H1 (cell line): ENCODE data around the gene LCORL.

Source experiments
- CBX8 ChIP-seq: fragments of 300-800, 300-1000 bp; sonication (generic); IDR thresholded peaks from 2 replicates; pipeline ENCODE4 v1.7.1; 2016; ENCODE audit warnings: low read depth, low read length, borderline replicate concordance
- CEBPB ChIP-seq: IDR thresholded peaks from 2 replicates; pipeline ENCODE4 v1.6.1; 2012; ENCODE audit warnings: low read depth, low read length
- CHD7 ChIP-seq: fragments of 300-600 bp; sonication (generic); IDR thresholded peaks from 2 replicates; pipeline ENCODE4 v1.7.1; 2012; ENCODE audit warnings: low read length, moderate library complexity, mild to moderate bottlenecking, inconsistent platforms; ENCODE audit not compliant: insufficient replicate concordance
- E2F6 ChIP-seq: IDR thresholded peaks from 2 replicates; pipeline ENCODE4 v1.6.1; 2012; ENCODE audit warnings: inconsistent platforms
- EZH2 ChIP-seq: fragments of 200-600 bp; sonication (generic); IDR thresholded peaks from 2 replicates; pipeline ENCODE4 v1.7.1; 2012; ENCODE audit warnings: low read depth, mild to moderate bottlenecking, moderate library complexity, low read length, inconsistent platforms; ENCODE audit not compliant: severe bottlenecking
- FOSL1 ChIP-seq: IDR thresholded peaks from 2 replicates; pipeline ENCODE4 v1.6.1; 2011; ENCODE audit warnings: mild to moderate bottlenecking, low read depth, low read length, moderate library complexity; ENCODE audit not compliant: insufficient read depth
- HDAC2 ChIP-seq, 2 experiments: fragments of 300-600 bp in 1 of 2; sonication (generic) in 1 of 2; IDR thresholded peaks; 2 replicates each; pipeline ENCODE4 v1.6.1; 2011 to 2012; ENCODE audit warnings: low read depth in 2 of 2, low read length in 2 of 2, mild to moderate bottlenecking in 2 of 2, moderate library complexity in 2 of 2, borderline replicate concordance in 1 of 2, inconsistent platforms in 1 of 2
- NRF1 ChIP-seq: IDR thresholded peaks from 2 replicates; pipeline ENCODE4 v1.6.1; 2011; ENCODE audit warnings: mild to moderate bottlenecking, low read depth, low read length, improper control_type of control experiment
- POLR2A ChIP-seq, 2 experiments: IDR thresholded peaks; 1 replicate in 1 of 2; 2 replicates in 1 of 2; pipeline ENCODE4 v1.6.1; 2011; ENCODE audit warnings: low read depth in 2 of 2, low read length in 2 of 2, mild to moderate bottlenecking in 2 of 2; ENCODE audit errors: control extremely low read depth in 1 of 2
- RAD21 ChIP-seq, 2 experiments: IDR thresholded peaks in 1 of 2; conservative IDR thresholded peaks in 1 of 2; 2 replicates each; pipeline ENCODE4 v1.6.1; 2011; ENCODE audit warnings: low read depth in 2 of 2, low read length in 2 of 2, improper control_type of control experiment in 1 of 2, inconsistent platforms in 1 of 2, mild to moderate bottlenecking in 1 of 2, moderate library complexity in 1 of 2
- TAF1 ChIP-seq: IDR thresholded peaks from 2 replicates; pipeline ENCODE4 v1.6.1; 2011; ENCODE audit warnings: mild to moderate bottlenecking, low read depth, low read length
- YY1 ChIP-seq: IDR thresholded peaks from 2 replicates; pipeline ENCODE4 v1.6.1; 2011; ENCODE audit warnings: low read depth, mild to moderate bottlenecking, low read length
- TF ChIP-seq, protein P1 (sequence below), 3 experiments: IDR thresholded peaks; 1 replicate in 2 of 3; 2 replicates in 1 of 3; pipeline versions ENCODE4 v1.5.1 to v1.6.1; 2011; ENCODE audit warnings: low read length in 3 of 3, mild to moderate bottlenecking in 3 of 3, inconsistent platforms in 2 of 3, low read depth in 1 of 3, moderate library complexity in 1 of 3; ENCODE audit not compliant: insufficient read depth in 1 of 3; ENCODE audit errors: control extremely low read depth in 1 of 3

GRCh38 chr4:17889692-17890091 is 131.9 kb downstream of the LCORL start:
- TF ChIP-seq, protein P1, sequence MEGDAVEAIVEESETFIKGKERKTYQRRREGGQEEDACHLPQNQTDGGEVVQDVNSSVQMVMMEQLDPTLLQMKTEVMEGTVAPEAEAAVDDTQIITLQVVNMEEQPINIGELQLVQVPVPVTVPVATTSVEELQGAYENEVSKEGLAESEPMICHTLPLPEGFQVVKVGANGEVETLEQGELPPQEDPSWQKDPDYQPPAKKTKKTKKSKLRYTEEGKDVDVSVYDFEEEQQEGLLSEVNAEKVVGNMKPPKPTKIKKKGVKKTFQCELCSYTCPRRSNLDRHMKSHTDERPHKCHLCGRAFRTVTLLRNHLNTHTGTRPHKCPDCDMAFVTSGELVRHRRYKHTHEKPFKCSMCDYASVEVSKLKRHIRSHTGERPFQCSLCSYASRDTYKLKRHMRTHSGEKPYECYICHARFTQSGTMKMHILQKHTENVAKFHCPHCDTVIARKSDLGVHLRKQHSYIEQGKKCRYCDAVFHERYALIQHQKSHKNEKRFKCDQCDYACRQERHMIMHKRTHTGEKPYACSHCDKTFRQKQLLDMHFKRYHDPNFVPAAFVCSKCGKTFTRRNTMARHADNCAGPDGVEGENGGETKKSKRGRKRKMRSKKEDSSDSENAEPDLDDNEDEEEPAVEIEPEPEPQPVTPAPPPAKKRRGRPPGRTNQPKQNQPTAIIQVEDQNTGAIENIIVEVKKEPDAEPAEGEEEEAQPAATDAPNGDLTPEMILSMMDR (IDR thresholded peaks at IDR 0.05; ENCODE audit: control extremely low read depth in 1 of 3, insufficient read depth in 1 of 3, low read depth in 1 of 3, low read length in 3 of 3): no peak
- TF ChIP-seq TAF1: no peak
- TF ChIP-seq CHD7: no peak
- TF ChIP-seq YY1: no peak
- no peak for TF ChIP-seq POLR2A (IDR thresholded peaks at IDR 0.05; ENCODE audit: control extremely low read depth in 1 of 2, low read depth in 2 of 2, low read length in 2 of 2)
- no peak for TF ChIP-seq RAD21 (IDR thresholded peaks at IDR 0.05 in 1 of 2, conservative IDR thresholded peaks at IDR 0.05 in 1 of 2; ENCODE audit: low read depth in 2 of 2, low read length in 2 of 2)
- no peak for TF ChIP-seq NRF1
- no peak for TF ChIP-seq E2F6
- TF ChIP-seq EZH2: no peak
- no peak for TF ChIP-seq FOSL1
- no peak for TF ChIP-seq HDAC2 (IDR thresholded peaks at IDR 0.05; ENCODE audit: borderline replicate concordance in 1 of 2, low read depth in 2 of 2, low read length in 2 of 2)
- no peak for TF ChIP-seq CEBPB
- TF ChIP-seq CBX8: no peak
